ENCODE measurements around the gene KATNB1. TPM values are rescaled to one million over a fixed set of nuclear protein-coding genes. Genes with fewer than 3 reads are reported as not detected.

KATNB1 gene
- total and polyA plus RNA-seq, 2 of the 8 experiments (the other 6 are each of a cell fraction or from before 2014, with no cell fraction given), result 50.2 to 60.4 TPM

DNA sequence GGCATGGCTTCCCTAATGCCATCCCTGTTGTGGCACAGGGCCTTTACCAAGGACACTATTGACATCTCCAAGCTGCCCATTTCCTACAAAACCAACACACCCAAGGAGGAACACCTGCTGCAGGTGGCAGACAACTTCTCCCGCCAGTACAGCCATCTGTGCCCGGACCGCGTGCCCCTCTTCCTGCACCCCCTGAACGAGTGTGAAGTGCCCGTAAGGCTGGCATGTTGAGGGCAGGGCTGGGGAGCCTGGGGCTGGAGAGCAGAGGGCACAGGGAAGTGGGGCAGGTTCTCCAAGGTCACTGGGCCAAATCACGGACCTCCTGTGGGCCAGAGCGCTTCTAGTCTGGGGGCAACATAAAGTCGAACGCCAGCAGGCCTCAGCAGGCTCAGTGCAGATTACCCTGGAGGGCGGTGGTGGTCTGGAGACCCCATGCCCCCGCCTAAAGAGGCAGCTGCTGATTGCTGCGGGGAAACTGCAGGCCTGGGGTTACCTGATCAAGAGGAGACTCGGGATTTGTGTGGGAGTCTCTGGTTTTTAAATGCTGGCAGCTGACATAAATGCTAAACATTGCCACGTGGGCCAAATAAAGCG lies 36.7 kb upstream of the KATNB1 start (continued):
- TF ChIP-seq SRF (IDR thresholded peaks at IDR 0.05; ENCODE audit: low read depth, low read length), result no peak
- TF ChIP-seq EP300 (IDR thresholded peaks at IDR 0.05; ENCODE audit: borderline replicate concordance in 1 of 2, low read depth in 2 of 2, low read length in 2 of 2), result no peak
- no peak for TF ChIP-seq KDM4A (IDR thresholded peaks at IDR 0.05; ENCODE audit: low read depth, low read length, severe bottlenecking)

All from H1 (cell line).